Neural cell (in vitro differentiated cells): Measurements from ENCODE around the gene TMEM94. TPM values are rescaled to one million over a fixed set of nuclear protein-coding genes. Genes with fewer than 3 reads are reported as not detected.

Experiments
- H2AFZ ChIP-seq: fragments of 200-600, 300-800 bp; sonication (generic), shearing (Covaris generic); 2 replicates; pipeline ENCODE4 v1.6.0; 2014; ENCODE audit warnings: low read depth, mild to moderate bottlenecking, antibody characterized with exemption, low read length, moderate library complexity
- H3F3A ChIP-seq: fragments of 200-600 bp; shearing (Covaris generic); 2 replicates; pipeline ENCODE4 v1.6.1; 2016; ENCODE audit warnings: mild to moderate bottlenecking, moderate library complexity, mixed read lengths, antibody characterized with exemption, low read length; ENCODE audit not compliant: insufficient read depth, poor library complexity, severe bottlenecking
- H3K27ac ChIP-seq: fragments of 200-600, 300-800 bp; sonication (generic), shearing (Covaris generic); 2 replicates; pipeline ENCODE4 v1.5.1; 2014; ENCODE audit warnings: mild to moderate bottlenecking, low read length, moderate library complexity
- H3K27me3 ChIP-seq: fragments of 300-800, 200-600 bp; sonication (generic), shearing (Covaris generic); 2 replicates; pipeline ENCODE4 v1.6.0; 2014; ENCODE audit warnings: mild to moderate bottlenecking, low read depth, low read length, moderate library complexity; ENCODE audit not compliant: insufficient read depth
- H3K36me3 ChIP-seq: fragments of 300-800, 200-600 bp; sonication (generic), shearing (Covaris generic); 2 replicates; pipeline ENCODE4 v1.5.1; 2014; ENCODE audit warnings: mild to moderate bottlenecking, antibody characterized with exemption, low read length, moderate library complexity; ENCODE audit not compliant: insufficient read depth
- H3K4me2 ChIP-seq: fragments of 300-800, 200-600 bp; sonication (generic), shearing (Covaris generic); 2 replicates; pipeline ENCODE4 v1.6.0; 2014; ENCODE audit warnings: mild to moderate bottlenecking, low read length
- H3K4me3 ChIP-seq: fragments of 300-800, 200-600 bp; sonication (generic), shearing (Covaris generic); 2 replicates; pipeline ENCODE4 v1.5.1; 2014; ENCODE audit warnings: mild to moderate bottlenecking, low read length, moderate library complexity
- H3K79me2 ChIP-seq: fragments of 200-600 bp; shearing (Covaris generic); replicated peaks from 2 replicates; pipeline ENCODE4 v1.6.0; 2014; ENCODE audit warnings: mild to moderate bottlenecking, low read length, moderate library complexity; ENCODE audit not compliant: insufficient read depth
- H3K9ac ChIP-seq: fragments of 300-800, 200-600 bp; sonication (generic), shearing (Covaris generic); 2 replicates; pipeline ENCODE4 v1.6.1; 2016; ENCODE audit warnings: mild to moderate bottlenecking, low read length, mixed read lengths
- H3K9me2 ChIP-seq: fragments of 200-600 bp; shearing (Covaris generic); 2 replicates; pipeline ENCODE4 v1.6.1; 2016; ENCODE audit warnings: mild to moderate bottlenecking, low read length, mixed read lengths; ENCODE audit not compliant: insufficient read depth
- H3K9me3 ChIP-seq: fragments of 200-600, 300-800 bp; sonication (generic), shearing (Covaris generic); 2 replicates; pipeline ENCODE4 v1.6.1; 2016; ENCODE audit warnings: mild to moderate bottlenecking, mixed run types, low read length, moderate library complexity, mixed read lengths
- H4K20me1 ChIP-seq: fragments of 200-600 bp; shearing (Covaris generic); 2 replicates; pipeline ENCODE4 v1.6.1; 2016; ENCODE audit warnings: mild to moderate bottlenecking, mixed run types; ENCODE audit not compliant: insufficient read depth
- CTCF ChIP-seq: fragments of 450-650 bp; IDR thresholded peaks from 2 replicates; pipeline ENCODE4 v1.5.1; 2014; ENCODE audit warnings: antibody characterized with exemption, mild to moderate bottlenecking, moderate library complexity; ENCODE audit not compliant: poor library complexity, severe bottlenecking
- EP300 ChIP-seq: fragments of 450-650 bp; conservative IDR thresholded peaks from 2 replicates; pipeline ENCODE4 v1.6.1; 2014; ENCODE audit warnings: antibody characterized with exemption, mild to moderate bottlenecking, moderate library complexity; ENCODE audit not compliant: poor library complexity, severe bottlenecking
- EZH2 ChIP-seq: fragments of 200-600, 300-800 bp; shearing (Covaris generic), sonication (generic); IDR thresholded peaks from 2 replicates; pipeline ENCODE4 v1.6.1; 2014; ENCODE audit warnings: antibody characterized with exemption, low read length, borderline replicate concordance, mild to moderate bottlenecking; ENCODE audit not compliant: insufficient read depth, poor library complexity, severe bottlenecking
- MXI1 ChIP-seq: fragments of 450-650 bp; conservative IDR thresholded peaks from 2 replicates; pipeline ENCODE4 v1.6.1; 2014; ENCODE audit warnings: antibody characterized with exemption, mild to moderate bottlenecking; ENCODE audit not compliant: poor library complexity, severe bottlenecking
- POLR2AphosphoS5 ChIP-seq: IDR thresholded peaks from 2 replicates; pipeline ENCODE4 v1.6.1; 2012
- RAD21 ChIP-seq: fragments of 450-650 bp; conservative IDR thresholded peaks from 2 replicates; pipeline ENCODE4 v1.6.1; 2014; ENCODE audit warnings: antibody characterized with exemption, mild to moderate bottlenecking, moderate library complexity
- REST ChIP-seq: IDR thresholded peaks from 2 replicates; pipeline ENCODE4 v1.6.1; 2012; ENCODE audit warnings: borderline replicate concordance
- SMC3 ChIP-seq: fragments of 450-650 bp; conservative IDR thresholded peaks from 2 replicates; pipeline ENCODE4 v1.6.1; 2014; ENCODE audit warnings: antibody characterized with exemption, mild to moderate bottlenecking, moderate library complexity; ENCODE audit not compliant: poor library complexity
- TAF1 ChIP-seq: IDR thresholded peaks from 2 replicates; pipeline ENCODE4 v1.6.1; 2012; ENCODE audit warnings: low read depth
- polyA plus RNA-seq: library from polyadenylated mRNA; depleted of rRNA; stranded (reverse); fragments of >200 nt; gene quantifications from 2 replicates; pipeline ENCODE4 v1.2.3, GENCODE V29; 2014

TMEM94 gene
- polyA plus RNA-seq, 1 donor from 2014 or later, result 37.0 TPM

GRCh38 chr17:75418531-75418930 is 37.9 kb upstream of the TMEM94 start:
- Histone ChIP-seq H3K36me3 (no peaks in the 10 kb centered on the region), H2AFZ (no peak overlapping the region), H3K27ac (no peak overlapping the region), H3K9ac (no peak overlapping the region), H3K4me3 (no peak overlapping the region), H4K20me1 (no peaks in the 10 kb centered on the region), H3F3A (no peaks in the 10 kb centered on the region), H3K9me2 (no peaks in the 10 kb centered on the region), H3K79me2 (no peaks in the 10 kb centered on the region), H3K4me2 (no peak overlapping the region), H3K9me3 (no peaks in the 10 kb centered on the region), H3K27me3 (peaks cover 5% of the 10 kb centered on the region)
- TF ChIP-seq TAF1 (no peak), POLR2AphosphoS5 (no peak), EZH2 (no peak), CTCF (no peak), REST (no peak), SMC3 (no peak), RAD21 (no peak), MXI1 (no peak), EP300 (no peak)

- H2AFZ ChIP-seq, result no peak overlapping the region
- H3K9ac ChIP-seq, result no peak overlapping the region
- no peak overlapping the region for H3K27ac ChIP-seq
- no peaks in the 10 kb centered on the region for H3K9me2 ChIP-seq
- H3K9me3 ChIP-seq, result no peaks in the 10 kb centered on the region
- H3K4me2 ChIP-seq, result no peak overlapping the region
- H3F3A ChIP-seq, result no peaks in the 10 kb centered on the region
- no peaks in the 10 kb centered on the region for H3K27me3 ChIP-seq
- no peaks in the 10 kb centered on the region for H3K36me3 ChIP-seq
- H3K79me2 ChIP-seq, result no peaks in the 10 kb centered on the region
- H4K20me1 ChIP-seq, result no peaks in the 10 kb centered on the region
- no peak overlapping the region for H3K4me3 ChIP-seq
- TF ChIP-seq MXI1 (no peak), EP300 (no peak), RAD21 (no peak), POLR2AphosphoS5 (no peak), REST (no peak)
These were observed 27.6 kb upstream of the TMEM94 start for GRCh38 chr17:75428543-75429469.
